Epithelial cell of esophagus (primary cell): Measurements from ENCODE around the gene PRODH2.

Experiments used
- DNase-seq: peaks from one replicate; pipeline ENCODE4 v3.0.0; 2010; ENCODE audit warnings: low read depth
- H3K4me3 ChIP-seq: 2 replicates; pipeline ENCODE4 v1.5.1; 2011; ENCODE audit warnings: mild to moderate bottlenecking, low read length, control low read depth
- CTCF ChIP-seq: IDR thresholded peaks from 2 replicates; pipeline ENCODE4 v1.5.1; 2011; ENCODE audit warnings: low read depth, mild to moderate bottlenecking, low read length, control low read depth, inconsistent platforms; ENCODE audit not compliant: insufficient read depth; ENCODE audit errors: missing control alignments

PRODH2 gene

DNA sequence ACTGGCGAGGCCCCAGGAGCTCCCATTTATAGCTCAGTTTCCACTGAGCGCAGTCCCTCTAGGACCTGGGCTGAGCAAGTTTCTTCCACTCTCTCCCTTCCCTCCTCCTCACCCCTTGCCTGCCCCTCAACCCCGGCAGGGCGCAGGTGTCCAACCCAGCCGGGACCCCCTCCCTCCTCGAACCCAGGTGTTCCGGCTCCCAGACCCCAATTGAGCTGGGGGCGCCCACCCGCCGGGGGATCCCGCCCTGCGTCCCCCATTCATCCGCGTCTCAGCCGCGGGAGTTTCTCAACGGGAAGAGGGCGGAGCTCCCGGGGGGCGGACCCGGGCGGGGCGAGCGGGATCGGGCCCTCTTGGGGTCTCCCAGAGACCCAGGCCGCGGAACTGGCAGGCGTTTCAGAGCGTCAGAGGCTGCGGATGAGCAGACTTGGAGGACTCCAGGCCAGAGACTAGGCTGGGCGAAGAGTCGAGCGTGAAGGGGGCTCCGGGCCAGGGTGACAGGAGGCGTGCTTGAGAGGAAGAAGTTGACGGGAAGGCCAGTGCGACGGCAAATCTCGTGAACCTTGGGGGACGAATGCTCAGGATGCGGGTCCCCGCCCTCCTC, 44.0 kb upstream of the PRODH2 start, which contains the start of gene KIRREL2:
TSS of gene KIRREL2 (plus strand) at position 366 of the 604 bp plus-strand sequence. CDS start at position 575, 209 bp downstream.
- TF ChIP-seq CTCF: no peak
- no peak for DNase-seq
- peak within 1 kb of the TSS; percentile 31 for H3K4me3 ChIP-seq

DNA sequence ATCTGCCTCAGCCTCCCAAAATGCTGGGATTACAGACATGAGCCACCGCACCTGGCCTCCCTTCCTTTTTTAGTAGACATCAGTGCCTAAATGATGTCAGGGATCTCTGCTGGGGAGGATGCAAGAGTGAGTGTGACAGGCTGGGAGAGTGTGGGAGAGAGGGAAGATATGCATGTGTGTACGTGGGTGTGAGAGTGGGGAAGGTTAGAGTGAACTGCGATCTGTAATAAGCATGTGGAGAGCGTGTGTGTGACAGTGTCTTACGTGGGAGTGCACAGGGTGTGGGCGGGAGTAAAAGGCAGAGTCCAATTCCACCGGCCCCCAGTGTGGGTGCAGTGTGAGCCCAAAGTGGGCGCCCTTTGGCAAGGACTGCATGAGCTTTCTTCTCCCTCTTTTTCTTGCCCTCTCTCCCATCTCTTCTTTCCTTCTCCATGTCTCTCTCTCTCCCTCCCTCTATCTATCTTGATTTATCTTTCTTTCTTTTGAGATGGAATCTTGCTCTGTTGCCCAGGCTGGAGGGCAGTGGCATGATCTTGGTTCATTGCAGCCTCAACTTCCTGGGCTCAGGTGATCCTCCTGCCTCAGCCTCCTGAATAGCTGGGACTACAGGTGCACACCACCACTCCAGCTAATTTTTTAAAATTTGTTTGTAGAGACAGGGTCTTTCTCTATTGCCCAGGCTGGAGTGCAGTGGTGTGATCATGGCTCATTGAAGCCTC, 40.6 kb upstream of the PRODH2 start:
- TF ChIP-seq CTCF: no peak

DNA sequence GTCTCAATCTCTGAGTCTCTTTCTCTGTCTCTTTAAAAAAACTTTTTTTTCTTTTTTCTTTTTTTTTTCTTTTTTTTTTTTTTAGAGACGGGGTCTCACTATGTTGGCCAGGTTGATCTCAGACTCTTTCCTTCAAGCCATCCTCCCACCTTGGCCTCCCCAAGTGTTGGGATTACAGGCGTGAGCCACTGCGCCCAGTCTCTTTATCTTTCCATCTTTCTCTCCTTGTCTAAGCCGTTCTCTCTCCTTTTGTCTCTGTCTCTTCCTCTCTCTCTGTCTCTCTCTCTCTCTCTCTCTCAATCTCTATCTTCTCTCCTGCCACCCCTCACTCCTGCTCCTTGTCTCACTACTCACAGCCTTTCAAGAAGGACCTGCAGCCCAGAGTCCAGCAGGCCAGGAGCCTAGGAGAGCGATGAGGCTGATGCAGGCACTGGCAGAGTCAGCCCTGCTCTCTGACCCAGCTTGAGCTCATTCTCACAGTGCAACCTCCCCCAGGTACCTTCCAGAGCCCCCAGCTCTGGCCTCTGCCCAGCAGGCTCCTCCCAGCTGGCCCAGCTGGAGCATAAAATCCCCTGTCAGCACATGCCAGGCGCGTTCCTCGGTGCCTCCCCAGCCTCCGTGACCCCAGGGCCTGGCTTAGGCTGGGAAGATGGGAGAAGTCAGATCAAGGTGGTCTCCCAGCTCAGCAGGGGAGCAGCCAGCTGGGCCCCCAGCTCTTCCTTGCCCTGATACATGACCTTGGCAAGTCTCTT, 39.6 kb upstream of the PRODH2 start, which contains the start of gene NPHS1:
TSS of gene NPHS1 (minus strand) at position 476 of the 752 bp plus-strand sequence. CDS start 667 bp downstream, outside the sequence.
- TF ChIP-seq CTCF: no peak
- no peak within 1 kb of the TSS for H3K4me3 ChIP-seq
- no peak for DNase-seq

More for the DNA sequence above, 40.6 kb upstream of the PRODH2 start:
- no peak for DNase-seq
- no peak overlapping the region for H3K4me3 ChIP-seq

- H3K4me3 ChIP-seq: no peak overlapping the region
- no peak for TF ChIP-seq CTCF
- no peak for DNase-seq
Observed at GRCh38 chr19:35851213-35852028, 38.8 kb upstream of the PRODH2 start.

- no peak overlapping the region for H3K4me3 ChIP-seq
- TF ChIP-seq CTCF: no peak
- DNase-seq: no peak
Observed at GRCh38 chr19:35848919-35849505, 36.4 kb upstream of the PRODH2 start.

DNA sequence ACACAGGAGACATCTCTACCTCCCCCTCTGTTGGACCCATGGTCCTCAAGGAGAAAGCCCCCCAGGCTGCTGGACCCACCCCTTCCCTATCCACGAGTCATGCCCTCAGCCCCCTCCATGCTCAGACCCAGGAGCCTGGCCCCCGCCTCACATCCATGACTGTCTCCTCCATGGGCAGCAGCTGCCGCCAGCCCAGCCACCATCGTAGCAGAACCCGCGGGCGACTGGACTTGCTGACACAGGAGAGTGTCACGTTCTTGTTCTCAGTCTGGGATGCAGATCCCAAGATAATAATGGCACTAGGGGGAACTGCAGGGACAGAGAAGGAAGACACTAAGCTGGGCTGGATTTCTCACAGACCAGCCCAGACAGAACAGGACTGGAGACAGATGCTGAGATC, 35.8 kb upstream of the PRODH2 start:
- no peak for DNase-seq
- no peak overlapping the region for H3K4me3 ChIP-seq
- no peak for TF ChIP-seq CTCF
